COR-L47 (cell line): ENCODE data around the gene PIN1.
"Not testable (repeated sequence)": the region's sequence is repeated elsewhere in the genome, so short reads cannot be mapped to it uniquely, and the experiment has no call there.

Experiments used
- DNase-seq: peaks from one replicate; lab custom pipeline; 2025; lab: John Stamatoyannopoulos, UW

PIN1 gene

DNA sequence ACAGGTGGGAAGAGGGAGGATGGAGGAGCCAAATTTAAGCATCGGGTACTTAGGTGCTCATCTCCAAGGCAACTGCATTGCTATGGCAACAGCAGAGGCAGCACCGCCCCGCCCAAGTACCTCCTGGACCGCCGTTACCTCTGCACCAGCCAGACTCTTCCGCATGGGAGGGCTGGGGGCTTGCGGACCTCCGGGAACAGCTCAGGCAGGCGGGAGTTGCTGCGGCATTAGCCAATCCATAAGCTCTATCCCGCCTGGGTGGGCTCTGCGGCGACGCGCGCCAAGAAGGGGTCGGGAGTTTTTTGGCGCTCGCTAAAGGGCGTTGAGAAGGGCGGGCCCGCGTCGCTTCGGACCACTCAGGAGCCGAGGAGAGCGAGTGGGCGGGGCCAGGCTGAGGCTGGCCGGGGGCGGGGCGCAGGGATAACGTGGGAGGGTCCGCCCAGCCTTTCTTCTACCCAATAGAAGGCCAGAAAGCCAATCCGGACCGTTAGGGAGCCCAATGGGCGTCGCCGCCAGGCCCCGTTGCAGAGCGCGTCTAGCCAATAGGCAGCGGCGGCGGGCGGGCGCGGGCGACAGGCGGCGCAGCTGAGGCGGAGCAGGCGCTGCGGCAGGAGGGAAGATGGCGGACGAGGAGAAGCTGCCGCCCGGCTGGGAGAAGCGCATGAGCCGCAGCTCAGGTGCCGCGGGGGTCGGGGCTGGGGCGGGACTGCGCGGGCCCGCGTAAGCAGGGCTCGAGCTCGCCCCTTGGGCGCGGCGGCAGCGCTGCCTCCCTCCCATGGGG, at the start of gene PIN1:
Gene PIN1 (plus strand): TSS at position 593 of the 781 bp plus-strand sequence. CDS start 27 bp downstream, at position 620.
- peak; percentile 99 for DNase-seq

DNA sequence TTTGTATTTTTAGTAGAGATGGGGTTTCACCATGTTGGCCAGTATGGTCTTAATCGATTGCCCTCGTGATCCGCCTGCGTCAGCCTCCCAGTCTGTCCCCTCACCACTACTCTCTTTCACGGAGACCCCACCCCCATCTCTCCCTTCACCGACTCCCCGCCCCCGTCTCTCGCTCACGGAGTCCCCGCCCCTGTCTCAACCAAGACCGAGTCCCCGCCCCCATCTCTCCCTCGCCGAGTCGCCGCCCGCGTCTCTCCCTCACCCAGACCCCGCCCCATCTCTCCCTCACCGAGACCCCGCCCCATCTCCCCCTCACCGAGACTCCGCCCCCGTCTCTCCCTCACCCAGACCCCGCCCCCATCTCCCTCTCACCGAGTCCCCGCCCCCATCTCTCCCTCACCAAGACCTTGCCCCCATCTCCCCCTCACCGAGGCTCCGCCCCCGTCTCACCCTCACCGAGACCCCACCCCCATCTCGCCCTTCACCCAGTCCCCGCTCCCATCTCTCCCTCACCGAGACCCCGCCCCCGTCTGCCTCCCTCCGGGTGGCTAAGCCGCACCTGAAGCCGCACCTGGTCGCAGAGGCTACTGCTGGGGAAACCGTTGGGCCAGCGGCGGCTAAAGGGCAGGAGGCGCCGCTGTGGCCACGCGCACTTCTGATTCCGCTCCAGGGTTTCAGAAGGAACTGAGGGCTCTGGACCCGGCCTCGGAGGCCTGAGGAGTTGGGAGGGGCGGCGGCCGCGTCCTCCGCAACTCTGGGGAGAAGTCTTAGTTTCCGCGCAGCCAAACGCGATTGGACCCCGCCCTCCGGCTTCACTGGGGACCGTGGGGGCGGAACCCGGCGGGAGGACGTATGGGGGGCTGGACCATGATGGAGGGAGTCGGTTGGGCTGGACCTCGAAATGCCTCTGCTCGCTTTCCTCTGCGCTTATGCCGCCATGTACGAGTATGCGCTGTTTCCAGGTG, 49.5 kb upstream of the PIN1 start:
- DNase-seq: peak; percentile 99

DNA sequence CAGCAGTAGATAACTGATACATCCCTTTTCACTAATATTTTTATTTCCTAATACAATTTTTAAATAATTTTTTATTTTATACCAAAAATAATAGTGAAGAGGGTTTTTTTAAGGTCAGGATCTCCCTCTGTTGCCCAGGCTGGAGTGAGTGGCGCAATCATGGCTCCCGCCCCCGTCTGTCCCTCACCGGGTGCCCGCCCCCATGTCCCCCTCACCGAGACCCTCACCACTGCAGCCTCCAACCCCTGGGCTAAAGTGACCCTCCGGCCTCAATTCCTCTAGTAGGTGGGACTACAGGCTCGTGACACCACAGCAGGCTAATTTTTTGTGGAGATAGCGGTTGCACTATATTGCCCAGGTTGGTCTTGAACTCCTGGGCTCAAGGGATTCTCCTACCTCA, 48.8 kb upstream of the PIN1 start:
- DNase-seq: no peak

DNA sequence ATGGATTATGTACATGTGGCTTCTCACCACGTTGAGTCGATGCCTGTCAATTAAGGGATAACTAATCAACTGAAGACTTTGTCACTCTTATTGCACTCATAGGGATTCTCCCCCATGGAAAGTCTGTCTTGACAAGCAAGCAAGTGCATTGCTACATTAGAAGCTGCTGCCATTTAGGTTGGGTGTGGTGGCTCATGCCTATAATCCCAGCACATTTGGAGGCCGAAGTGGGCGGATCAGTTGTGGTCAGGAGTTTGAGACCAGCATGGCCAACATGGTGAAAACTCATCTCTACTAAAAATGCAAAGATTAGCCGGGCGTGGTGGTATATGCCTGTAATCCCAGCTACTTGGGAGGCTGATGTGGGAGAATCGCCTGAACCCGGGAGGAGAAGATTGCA, 48.3 kb upstream of the PIN1 start:
- no peak for DNase-seq

DNA sequence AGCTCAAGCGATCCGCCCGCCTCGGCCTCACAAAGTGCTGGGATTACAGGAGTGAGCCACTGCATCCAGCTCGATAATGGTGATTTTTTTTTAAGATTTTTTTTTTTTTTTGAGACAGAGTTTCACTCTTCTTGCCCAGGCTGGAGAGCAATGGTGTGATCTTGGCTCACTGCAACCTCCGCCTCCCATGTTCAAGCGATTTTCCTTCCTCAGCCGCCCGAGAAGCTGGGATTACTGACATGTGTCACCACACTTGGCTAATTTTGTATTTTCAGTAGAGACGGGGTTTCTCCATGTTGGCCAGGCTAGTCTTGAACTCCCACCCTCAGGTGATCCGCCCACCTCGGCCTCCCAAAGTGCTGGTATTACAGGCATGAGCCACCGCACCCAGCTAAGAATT, 46.5 kb upstream of the PIN1 start:
- not testable (repeated sequence) for DNase-seq

DNA sequence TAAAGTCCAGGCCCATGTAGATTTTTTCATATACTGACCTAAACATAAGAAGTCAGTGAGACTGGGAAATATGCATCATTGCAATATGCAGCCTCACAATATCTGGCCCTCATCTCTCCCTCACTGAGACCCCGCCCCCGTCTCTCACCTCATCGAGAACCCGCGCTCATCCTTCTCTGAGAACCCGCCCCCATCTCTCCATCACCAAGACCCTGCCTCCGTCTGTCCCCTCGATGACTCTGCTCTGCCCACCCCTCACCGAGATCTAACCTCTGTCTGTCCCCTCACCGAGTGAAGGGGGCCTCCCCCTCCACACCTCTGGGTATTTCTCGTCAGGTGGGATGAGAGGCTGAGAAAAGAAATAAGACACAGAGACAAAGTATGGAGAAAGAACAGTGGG, 46.1 kb upstream of the PIN1 start:
- DNase-seq: no peak

DNA sequence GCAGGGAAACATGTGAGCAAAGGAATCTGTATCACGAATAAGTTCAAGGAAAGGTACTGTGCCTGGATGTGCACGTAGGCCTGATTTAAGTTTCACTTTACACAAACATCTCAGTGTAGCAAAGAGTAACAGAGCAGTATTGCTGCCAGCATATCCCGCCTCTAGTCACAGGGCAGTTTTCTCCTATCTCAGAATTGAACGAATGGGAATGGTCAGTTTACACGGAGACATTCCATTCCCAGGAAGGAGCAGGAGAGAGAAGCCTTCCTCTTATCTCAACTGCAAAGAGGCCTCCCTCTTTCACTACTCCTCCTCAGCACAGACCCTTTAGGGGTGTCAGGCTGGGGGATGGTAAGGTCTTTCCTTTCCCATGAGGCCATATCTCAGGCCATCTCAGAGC, 45.5 kb upstream of the PIN1 start:
- not testable (repeated sequence) for DNase-seq

DNA sequence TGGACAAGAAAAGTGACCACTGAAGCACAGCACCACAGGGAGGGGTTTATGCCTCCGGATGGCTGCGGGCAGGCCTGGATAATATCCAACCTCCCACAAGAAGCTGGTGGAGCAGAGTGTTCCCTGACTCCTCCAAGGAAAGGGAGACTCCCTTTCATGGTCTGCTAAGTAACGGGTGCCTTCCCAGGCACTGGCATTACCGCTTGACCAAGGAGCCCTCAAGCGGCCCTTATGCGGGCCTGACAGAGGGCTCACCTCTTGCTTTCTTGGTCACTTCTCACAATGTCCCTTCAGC, 44.1 kb upstream of the PIN1 start:
- DNase-seq: not testable (repeated sequence)

DNA sequence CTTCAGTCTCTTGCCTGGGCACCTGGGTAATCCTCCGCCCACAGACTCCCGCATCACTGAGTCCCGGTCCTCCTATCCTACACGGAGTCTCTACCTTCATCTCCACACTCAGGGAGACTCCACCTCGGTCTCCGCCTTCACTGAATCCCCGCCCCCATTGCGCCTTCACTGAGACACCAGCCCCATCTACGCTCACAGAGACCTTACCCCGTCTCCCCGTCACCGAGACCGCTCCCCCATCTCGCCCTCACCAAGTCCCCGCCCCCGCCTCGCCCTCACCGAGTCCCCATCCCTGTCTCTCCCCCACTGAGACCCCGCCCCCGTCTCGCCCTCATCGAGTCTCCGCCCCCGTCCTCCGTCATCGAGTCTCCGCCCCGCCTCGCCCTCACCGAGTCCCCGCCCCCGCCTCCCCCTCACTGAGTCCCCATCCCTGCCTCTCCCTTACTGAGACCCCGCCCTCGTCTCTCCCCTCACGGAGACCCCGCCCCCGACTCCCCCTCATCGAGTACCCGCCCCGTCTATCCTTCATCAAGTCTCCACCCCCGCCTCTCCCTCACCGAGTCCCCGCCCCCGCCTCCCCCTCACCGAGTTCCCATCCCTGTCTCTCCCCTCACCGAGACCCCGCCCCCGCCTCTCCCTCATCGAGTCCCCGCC, 43.4 kb upstream of the PIN1 start:
- DNase-seq: peak; percentile 89

DNA sequence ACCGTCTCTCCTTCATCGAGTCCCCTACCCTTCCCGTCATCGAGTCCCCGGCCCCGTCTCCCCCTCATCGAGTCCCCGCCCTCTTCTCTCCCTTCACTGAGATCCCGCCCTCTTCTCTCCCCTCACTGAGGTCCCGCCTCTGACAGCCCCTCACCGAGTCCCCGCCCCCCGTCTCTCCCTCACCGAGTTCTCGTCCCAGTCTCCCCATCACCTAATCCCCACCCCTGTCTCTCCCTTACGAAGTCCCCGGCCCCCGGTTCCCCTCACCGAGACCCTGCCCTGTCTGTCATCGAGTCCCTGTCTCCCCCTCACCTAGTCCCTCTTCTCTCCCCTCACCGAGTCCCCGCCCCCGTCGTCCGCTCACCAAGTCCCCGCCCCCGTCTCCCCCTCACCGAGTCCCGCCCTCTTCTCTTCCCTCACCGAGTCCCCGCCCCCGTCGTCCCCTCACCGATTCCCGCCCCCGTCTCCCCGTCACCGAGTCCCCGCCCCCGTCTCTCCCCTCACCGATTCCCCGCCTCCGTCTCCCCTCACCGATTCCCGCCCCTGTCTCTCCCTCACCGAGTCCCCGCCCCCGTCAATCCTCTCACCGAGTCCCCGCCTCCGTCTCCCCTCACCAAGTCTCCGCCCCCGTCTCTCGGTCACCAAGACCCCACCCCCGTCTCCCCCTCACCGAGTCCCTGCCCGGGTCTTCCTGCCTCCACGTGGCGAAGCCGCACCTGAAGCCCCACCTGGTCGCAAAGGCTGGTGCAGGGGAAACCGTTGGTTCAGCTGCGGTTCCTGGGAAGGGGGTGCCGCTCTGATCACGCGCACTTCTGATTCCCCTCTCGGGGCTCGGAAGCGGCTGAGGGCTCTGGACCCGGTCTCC, 42.7 kb upstream of the PIN1 start:
- peak; percentile 97 for DNase-seq

DNA sequence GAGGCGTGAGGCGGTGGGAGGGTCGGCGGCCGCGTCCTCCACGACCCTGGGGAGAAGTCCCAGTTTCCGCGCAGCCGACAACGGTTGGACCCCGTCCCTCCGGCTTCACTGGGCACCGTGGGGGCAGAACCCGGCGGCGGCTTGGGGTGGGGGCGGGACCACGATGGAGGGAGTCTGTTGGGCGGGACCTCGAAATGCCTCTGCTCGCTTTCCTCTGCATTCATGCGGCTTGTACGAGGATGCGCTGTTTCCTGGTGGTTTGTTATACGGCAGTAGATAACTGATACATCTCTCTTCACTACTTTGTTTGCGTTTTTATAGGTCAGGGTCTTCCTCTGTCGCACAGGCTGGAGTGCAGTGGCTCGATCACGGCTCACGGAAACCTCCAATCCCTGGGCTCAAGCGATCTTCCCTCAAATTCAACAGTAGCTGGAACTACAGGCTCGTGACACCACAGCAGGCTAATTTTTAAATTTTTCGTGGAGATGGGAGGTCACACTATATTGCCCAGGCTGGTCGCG, 42.0 kb upstream of the PIN1 start:
- DNase-seq: no peak

DNA sequence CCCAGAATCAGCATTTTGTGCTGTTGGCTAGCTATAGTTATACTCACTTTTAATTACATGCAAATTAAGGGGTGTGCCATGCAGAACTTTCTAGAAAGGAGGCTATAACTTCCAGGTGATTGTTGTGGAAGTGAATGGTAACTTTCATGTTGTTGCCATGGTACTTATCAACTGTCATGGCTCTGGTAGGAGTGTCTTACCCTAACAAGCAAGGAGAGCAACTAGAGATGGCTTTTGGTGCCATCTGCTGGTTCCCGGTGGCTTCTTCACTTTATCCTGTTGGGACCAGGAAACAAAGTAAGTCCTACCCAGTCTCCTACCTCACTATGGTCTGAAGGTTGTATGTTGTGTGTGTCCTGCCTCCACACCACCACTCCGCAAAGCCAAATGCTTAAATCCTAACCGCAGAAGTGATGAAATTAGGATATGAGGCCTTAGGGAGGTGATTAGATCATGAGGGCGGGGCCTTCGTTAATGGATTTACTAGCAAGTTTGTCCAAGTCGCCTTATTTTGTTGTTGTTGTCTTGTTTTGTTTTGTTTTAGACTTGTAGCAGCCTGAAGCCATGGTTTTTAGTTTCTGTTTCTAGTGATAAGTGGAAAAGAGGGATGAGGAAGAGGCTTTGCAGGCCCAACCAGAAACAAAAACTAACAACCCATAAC, 38.9 kb upstream of the PIN1 start:
- peak; percentile 81 for DNase-seq

DNA sequence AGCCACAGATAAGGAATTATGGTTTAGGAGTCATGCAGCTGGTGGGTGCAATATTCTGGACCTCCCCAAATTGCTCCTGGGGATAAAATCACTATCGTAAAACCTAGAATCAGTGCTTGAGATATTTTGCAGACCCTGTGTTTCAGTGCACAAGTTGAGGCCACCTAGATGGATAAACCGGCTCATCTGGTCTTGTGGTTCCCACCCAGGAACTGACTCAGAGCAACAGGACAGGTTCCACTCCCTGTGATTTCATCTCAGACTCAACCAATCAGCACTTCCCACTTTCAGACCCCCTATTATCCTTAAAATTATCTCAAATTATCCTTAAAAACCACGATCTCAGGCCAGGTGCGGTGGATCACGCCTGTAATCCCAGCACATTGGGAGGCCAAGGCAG, 37.2 kb upstream of the PIN1 start:
- no peak for DNase-seq

DNA sequence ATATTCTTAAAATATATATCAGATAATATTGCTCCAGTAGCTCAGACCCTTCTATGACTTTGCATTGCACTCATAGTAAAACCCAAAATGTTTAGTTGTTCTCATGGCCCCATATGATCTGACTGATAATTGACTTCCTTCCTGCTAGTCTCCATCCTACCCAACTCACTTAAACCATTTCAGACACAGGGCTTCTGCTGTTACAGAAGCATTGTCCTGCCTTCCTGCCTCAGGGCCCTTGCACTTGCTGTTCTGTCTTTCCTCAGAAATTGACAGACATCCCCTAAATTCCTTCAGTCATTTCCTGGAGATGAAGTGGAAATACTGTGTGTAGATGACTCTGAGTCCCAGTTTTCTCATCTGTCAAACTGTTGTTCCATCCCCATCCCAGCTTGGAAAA, 36.0 kb upstream of the PIN1 start:
- no peak for DNase-seq

DNA sequence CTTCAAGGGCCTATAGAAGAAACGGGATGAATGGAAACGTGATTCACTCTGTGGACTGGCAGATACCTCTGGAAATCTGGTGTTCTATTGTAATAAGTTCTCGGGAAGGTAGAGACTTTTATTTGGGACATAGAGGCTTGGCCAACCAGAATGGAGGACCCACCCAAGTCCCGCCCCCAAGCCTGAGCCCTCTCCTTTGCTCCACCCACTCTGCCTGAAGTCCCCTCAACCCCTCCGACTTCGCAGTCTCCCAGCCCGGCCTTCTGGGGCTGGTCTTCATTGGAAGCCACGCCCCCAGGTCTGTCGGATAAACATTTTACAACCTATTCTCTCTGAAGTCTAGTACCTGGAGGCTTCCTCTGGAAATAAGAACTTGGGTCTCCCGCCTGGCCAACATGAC, 33.1 kb upstream of the PIN1 start:
- no peak for DNase-seq

DNA sequence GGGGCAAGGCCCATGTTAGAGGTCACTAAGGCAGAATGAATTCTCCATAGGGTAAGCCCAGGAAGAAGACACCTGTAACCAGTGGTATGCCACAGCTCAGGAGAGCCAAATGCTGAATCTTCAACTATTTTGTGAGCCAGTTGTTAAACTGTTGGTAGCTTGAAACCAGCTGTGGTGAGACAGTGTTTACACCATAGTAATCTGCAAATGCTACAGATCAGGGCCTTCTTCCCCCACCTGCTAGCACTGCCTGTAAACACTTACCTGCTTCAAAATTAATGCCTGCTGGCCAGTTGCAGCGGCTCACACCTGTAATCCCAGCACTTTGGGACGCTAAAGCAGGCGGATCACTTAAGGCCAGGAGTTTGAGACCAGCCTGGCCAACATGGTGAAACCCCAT, 28.3 kb upstream of the PIN1 start:
- no peak for DNase-seq

DNA sequence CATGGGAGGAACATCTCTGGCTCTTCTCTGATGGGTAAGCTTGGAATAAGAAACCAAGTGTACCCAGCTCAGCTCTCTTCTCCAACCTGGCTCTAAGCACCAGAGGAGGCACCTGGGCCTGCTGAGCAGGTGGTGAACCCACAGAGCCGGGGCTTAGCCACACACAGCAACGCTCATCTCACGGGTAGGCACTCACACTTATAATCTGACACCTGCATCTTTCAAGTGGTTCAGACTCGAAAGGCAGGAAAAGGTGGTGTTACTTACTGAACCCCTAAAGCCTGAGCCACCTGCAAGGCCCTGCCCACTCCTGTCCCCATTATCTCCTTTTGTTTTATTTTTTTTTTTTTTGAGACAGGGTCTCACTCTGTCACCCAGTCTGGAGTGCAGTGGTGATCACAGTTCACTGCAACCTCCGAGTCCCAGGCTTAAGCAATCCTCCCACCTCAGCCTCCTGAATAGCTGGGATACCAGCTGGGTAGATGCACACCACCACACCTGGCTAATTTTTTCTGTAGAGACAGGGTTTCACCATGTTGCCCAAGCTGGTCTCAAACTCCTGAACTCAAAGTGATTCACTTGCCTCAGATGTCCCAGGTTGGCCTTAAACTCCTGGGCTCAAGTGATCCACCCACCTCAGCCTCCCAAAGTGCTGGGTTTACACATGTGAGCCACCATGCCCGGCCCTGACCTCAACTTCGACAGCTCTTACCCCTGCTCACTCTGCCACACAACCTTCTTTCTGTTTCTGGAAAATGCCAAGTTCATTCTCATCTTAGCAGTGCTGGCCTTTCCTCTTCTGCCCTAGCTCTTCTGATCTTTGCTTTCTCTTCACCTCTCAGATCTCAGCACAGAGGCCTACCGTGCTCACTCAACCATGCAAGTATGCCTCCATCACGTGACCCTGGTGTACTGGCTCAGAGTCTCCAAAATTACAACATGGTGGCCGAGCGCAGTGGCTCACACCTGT, 26.0 kb upstream of the PIN1 start:
- DNase-seq: no peak

DNA sequence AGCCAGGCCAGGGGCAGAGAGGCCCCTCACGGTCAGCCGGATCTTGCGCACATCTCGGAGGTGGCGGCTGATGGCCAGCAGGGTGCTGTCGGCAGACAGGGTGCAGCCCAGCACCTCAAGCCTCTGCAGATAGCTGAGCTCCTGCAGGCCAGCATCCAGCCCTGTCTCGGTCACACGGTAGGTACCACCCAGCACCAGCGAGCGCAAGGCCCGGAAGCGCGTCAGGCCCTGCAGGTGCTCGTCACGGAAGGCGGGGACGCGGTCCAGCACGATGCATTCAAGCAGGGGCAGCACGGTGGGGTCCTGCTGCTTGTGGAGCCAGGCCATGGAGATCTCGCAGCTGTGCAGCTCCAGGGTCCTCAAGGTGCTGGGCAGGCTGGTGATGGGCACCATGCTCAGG, 24.0 kb upstream of the PIN1 start:
- DNase-seq: no peak

DNA sequence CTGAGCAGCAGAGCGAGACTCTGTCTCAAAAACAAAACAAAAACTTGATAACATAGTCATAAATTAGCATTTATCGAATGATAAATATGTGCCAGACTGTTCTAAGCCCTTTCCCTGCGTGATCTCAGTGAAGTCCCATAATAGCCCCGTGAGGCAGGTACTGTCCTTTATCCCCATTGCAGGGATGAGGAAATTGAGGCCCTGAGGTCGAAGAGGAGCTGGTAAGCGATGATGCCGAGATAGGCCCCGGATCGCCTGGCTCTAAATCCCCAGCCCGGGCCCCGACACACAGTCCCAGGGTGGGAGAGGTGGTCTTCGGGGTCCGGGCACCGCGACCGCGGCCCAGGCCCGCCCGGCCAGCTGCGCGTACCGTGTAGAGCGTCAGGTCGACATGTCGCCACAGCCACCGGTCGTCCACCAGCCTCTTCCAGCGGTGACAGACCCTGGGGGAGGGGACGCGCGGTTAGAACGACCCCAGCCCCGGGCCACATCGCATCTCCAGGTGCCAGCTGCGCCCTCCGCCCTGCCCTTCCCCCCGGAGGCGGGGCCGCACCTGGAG, 16.9 kb upstream of the PIN1 start:
- no peak for DNase-seq
